GM18511 (cell line): Measurements from ENCODE around the gene SLC35F3.
"Not testable (repeated sequence)": the region's sequence is repeated elsewhere in the genome, so short reads cannot be mapped to it uniquely, and the experiment has no call there.

Source experiments
- ATAC-seq: cut with Tn5 transposase; IDR thresholded peaks from one replicate; pipeline ENCODE4 v1.9.1; 2021; ENCODE audit warnings: mild to moderate bottlenecking, moderate library complexity; ENCODE audit not compliant: unreplicated experiment

The SLC35F3 gene

GRCh38 chr1:233904633-233905415 lies at the start of gene SLC35F3:
SLC35F3 (plus strand) TSS chr1:233904676.
- ATAC-seq = no peak

GRCh38 chr1:233859446-233859845 lies 45.0 kb upstream of the SLC35F3 start:
- ATAC-seq = no peak

GRCh38 chr1:233863901-233864545 lies 40.5 kb upstream of the SLC35F3 start:
- ATAC-seq = no peak

- no peak for ATAC-seq
Measured at GRCh38 chr1:233864578-233864977, 39.9 kb upstream of the SLC35F3 start.

DNA sequence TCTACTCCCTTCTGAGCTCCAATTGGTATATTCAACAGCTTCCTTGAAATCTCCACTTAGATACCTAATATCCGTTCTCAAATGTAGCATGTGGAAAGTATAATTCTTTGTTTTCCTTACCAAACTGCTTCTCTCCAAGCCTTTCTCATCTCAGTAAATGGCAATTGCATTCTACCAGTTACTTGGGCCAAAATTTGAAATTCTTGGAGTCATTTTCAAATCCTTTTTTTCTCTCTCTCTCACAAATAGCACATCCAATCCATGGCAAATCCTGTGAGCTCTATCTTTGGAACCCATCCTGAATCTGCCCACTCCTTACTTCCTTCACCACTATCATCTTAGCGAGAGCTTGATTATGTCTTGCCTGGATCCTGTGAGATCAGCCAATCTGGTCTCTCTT lies 39.3 kb upstream of the SLC35F3 start:
- no peak for ATAC-seq

DNA sequence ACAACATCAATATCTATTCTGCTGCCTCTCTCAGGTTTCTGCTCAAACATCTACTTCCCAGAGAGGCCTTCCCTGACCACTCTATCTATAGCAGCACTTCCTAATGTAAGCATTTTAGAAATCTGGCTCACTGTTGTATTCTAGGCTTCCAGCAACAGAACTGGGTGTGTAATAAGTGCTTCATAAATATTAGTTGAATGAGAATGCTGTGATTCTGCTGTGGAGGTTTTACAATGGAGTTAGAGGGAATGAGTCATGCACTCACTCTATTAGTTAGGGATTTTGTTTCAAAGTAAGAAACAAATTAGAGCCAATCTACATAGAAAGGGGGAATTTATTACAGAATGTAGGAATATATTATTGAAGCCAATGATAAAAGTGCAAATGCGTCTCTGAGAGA lies 38.6 kb upstream of the SLC35F3 start:
- ATAC-seq = no peak

DNA sequence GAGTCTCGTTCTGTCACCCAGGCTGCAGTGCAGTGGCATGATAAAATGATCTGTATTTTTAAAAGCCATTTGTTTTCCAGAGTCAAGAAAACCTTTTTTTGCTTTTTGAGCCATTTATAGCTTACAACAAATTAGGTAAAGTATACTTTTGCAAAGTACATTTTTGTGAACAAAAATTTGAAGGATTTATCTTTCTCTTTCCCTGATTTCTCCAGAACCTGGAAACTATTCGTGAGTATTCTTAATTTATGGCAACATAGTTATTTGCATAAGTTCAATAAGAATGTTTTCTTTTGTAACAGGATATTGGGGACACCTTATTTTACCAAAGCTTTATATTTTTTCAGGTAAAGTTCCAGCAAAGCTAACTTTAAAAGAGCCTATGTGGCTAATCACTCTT lies 37.4 kb upstream of the SLC35F3 start:
- ATAC-seq = no peak

GRCh38 chr1:233868461-233868860 lies 36.0 kb upstream of the SLC35F3 start:
- ATAC-seq = no peak

DNA sequence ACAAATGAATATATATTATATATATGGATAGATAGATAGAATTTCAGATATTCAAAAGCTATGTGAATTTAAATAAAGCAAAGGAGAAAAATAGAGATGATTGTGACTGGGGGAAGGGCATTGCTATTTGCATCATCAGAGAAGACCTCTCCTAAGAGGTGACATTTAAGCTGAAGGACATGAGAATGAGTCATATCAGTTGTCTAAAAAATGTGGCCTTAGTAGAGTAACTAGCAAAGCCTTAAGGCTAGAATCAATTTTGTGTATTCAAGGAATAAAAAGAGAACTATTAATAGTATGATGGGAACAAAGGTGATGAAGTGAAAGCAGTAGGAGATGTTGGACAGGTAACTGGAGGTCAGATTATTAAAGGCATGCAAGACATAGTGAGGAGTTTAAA lies 34.8 kb upstream of the SLC35F3 start:
- ATAC-seq = no peak

DNA sequence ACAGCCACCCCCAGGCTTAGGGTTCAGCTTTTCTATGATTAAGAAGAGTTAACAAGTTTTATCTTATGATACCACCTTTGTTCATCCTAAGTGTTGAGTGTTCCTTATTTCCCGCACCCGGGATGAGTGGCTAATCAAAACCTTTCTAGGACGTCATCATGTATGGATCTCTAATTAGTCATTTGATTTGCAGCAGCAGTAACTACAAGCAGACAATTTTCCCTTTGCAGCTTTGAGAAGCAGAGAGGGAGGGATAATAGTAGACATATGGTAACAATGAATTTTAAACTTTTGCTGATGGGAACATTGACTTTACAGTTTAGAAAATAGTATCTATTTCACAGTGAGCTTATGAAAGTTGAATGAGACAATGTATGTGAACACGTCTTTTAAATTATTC lies 30.8 kb upstream of the SLC35F3 start:
- ATAC-seq = no peak

GRCh38 chr1:233879841-233880240 lies 24.6 kb upstream of the SLC35F3 start:
- ATAC-seq = no peak

DNA sequence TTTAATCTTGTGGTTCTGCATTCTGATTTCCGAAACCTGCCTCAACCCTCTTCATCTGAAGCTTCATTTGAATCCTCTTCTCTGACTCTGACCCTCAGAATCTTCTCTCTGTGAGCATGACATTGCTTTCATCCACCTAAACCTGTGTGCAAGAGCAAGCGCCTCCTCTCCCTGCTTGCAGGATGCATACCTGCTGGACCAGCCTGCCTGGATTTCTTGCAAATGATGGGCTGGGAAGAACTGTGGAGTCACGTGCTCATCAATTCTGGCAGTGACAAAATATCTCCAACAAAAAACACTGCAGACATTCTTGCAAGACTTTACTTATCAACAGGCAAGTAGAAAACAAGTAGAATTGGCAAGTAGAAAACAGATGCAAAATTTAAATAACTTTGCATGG lies 20.8 kb upstream of the SLC35F3 start:
- ATAC-seq = no peak

- ATAC-seq = no peak
Measured at GRCh38 chr1:233884461-233885151, 19.9 kb upstream of the SLC35F3 start.

DNA sequence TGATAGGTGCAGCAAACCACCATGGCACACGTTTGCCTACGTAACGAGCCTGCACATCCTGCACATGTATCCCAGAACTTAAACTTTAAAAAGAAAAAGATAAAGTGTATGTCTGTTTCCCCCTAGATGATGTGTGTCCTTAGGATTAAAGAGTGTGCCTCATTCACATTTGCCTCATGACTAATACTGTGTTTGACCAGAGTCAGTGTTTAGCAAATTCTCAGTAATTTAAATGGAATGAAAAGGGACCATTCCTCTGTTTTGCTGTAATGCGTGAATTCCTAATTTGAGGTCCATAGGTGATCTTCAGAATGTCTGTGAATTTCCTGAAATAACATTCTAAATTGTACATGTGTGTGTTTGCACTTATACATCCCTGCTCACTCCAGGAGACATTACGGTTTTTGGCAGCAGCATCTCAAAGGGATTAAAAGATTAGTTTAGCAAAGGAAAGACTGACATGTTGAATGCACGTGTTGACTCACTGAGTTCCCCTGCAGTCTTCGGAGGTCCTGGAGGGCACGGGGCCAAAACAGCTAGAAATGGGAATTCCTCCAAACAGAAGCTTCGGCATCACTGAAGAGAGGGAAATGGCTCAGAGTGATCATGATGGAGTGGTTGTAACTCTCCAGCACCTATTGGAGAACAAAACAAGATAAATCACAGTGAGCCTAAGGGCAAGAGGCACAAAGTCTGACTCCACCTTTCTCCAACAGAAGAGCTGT lies 19.1 kb upstream of the SLC35F3 start:
- no peak for ATAC-seq

DNA sequence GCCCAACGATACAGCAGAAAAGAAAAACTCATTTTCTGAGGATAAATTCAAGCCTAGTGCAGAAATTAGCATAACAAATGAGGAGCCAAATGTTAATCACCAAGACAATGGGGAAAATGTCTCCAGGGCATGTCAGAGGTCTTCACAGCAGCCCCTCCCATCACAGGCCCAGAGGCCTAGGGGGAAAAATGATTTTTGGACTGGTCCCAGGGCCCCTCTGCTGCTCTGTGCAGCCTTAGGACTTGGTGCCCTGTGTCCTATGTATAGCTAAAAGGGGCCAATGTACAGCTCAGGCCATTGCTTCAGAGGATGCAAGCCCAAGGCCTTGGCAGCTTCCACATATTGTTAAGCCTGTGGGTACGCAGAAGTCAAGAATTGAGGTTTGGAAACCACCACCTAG lies 13.3 kb upstream of the SLC35F3 start:
- not testable (repeated sequence) for ATAC-seq

DNA sequence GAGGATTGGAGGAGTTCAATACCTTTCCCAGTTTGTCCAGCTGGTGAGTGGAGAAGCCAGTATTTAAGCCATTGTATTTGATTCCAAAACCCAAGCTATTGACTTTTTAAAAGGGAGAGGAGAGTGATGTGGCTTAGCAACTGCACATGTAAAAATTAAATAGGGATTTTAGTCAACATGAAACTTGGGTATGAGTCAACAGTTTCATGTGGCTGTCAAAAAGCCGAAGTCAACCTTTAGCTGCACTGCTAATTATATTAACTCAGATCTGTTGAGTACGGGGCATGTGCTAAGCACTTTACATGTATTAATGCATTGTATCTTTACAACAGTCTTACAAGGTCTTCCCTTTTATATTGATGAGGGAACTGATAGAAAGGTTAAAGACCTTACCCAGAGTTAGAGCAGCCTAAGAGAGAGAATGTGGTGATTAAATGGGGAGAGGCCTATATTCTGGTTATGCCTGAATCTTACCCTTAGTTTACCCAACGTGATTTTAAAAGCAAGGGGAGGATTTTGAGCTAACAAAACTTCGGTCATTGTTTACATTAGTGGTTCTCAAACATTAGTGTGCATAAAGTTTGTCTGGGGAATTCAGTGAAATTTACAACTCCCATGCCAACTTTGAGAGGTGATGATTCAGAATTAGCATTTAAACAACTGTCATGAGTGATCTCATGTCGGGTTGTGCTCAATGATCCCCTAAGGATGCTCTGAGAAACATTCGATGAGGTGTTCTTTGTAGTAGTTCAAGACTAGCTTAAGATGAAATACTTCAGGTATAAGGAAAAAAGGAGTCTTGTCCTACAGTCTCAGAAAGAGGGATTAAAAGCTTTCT lies 6.9 kb upstream of the SLC35F3 start:
- ATAC-seq = peak; percentile 99

- no peak for ATAC-seq
Measured at GRCh38 chr1:233901495-233901894, 3.0 kb upstream of the SLC35F3 start.

DNA sequence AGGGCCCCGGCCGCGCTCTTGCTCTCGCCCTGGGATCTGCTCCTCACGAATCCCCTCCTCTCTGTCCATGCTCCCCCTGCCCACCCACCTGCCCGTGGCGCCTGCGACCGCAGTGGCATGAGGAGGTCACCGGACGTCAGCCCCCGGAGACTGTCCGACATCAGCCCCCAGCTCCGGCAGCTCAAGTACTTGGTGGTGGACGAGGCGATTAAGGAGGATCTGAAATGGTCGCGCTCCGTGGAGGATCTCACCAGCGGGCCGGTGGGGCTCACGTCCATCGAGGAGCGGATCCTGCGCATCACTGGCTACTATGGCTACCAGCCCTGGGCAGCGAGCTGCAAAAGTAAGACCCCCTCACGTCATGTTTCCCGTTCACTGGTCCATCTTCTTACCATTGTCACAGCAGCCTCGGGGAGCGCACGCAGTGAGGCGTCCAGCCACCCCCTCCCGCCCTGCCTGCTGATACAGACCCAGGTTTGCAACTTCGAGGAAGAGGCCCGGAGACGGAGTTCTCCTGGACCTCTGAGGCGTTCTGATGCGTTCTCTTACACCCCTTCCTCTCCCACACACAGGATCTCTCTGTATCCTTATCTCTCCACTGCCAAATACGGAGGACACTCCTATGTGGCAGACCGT lies 1.1 kb downstream of the SLC35F3 start:
- ATAC-seq = no peak

DNA sequence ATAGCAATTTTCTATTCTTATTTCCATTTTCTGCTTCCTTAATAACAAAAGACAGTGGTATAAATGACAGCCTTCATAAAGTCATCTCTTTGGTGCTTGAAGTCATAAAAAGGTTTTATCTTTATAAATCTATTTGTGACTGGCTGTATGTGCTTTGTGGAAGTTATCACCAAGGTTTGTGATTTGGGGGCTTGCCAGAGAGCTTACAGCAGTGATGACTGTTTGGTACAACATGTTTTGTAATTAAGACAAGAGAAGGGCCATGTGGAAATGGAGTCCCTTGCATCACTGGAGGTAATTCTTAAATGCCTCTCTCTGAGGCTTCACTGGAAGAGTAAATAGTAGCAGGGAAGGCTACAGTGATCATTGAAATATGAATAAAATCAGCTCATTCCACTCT lies 2.7 kb downstream of the SLC35F3 start:
- no peak for ATAC-seq

DNA sequence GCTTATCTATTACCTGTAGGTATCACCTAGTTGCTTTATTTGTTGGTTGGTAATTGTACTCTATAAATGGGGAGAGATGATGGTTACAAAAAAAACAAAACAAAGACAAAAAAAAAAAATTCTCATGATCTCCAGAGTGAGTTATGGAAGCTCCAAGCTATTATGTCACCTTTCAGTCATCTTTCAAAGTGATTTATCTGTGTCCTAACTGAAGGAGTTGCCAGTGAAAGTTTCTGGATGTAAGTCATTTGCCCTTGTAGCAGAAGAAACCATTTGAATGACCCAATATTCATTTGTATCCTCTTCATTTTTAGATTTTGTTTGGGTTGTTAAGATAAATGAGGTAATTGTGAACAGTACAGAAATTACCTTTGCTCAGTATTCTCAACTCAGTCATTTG lies 3.6 kb downstream of the SLC35F3 start:
- no peak for ATAC-seq
